UCSD-AML1 (cell line): ENCODE data around the gene ZNF827.

ENCODE experiments used
- DNase-seq: peaks from one replicate; lab custom pipeline; 2025; ENCODE audit not compliant: unreplicated experiment; lab: John Stamatoyannopoulos, UW

ZNF827 gene

GRCh38 chr4:145938618-145939440 lies at the start of gene ZNF827:
Gene ZNF827 (minus strand): TSS chr4:145938823. CDS start chr4:145938407, 416 bp downstream.
- DNase-seq: no peak

GRCh38 chr4:145984563-145984962 lies 45.9 kb upstream of the ZNF827 start:
- DNase-seq: no peak

GRCh38 chr4:145982791-145983190 lies 44.2 kb upstream of the ZNF827 start:
- no peak for DNase-seq

GRCh38 chr4:145979160-145979559 lies 40.5 kb upstream of the ZNF827 start:
- no peak for DNase-seq

- no peak for DNase-seq
Observed at GRCh38 chr4:145976680-145977079, 38.1 kb upstream of the ZNF827 start.

GRCh38 chr4:145960012-145960411 lies 21.4 kb upstream of the ZNF827 start:
- no peak for DNase-seq

GRCh38 chr4:145957302-145957701 lies 18.7 kb upstream of the ZNF827 start:
- DNase-seq: no peak

- DNase-seq: no peak
Observed at GRCh38 chr4:145956288-145956890, 17.8 kb upstream of the ZNF827 start.

GRCh38 chr4:145954924-145955339 lies 16.3 kb upstream of the ZNF827 start:
- DNase-seq: no peak

GRCh38 chr4:145951931-145952330 lies 13.3 kb upstream of the ZNF827 start:
- DNase-seq: no peak

- no peak for DNase-seq
Observed at GRCh38 chr4:145945431-145946155, 7.0 kb upstream of the ZNF827 start.

GRCh38 chr4:145944886-145945285 lies 6.3 kb upstream of the ZNF827 start:
- no peak for DNase-seq

GRCh38 chr4:145939856-145940255 lies 1.2 kb upstream of the ZNF827 start:
- no peak for DNase-seq

- no peak for DNase-seq
Observed at GRCh38 chr4:145939441-145939750, 773 bp upstream of the ZNF827 start.

- no peak for DNase-seq
Observed at GRCh38 chr4:145937971-145938611, 532 bp downstream of the ZNF827 start.

- peak; percentile 15 for DNase-seq
Observed at GRCh38 chr4:145936997-145937901, 1.4 kb downstream of the ZNF827 start.

GRCh38 chr4:145936142-145936996 lies 2.3 kb downstream of the ZNF827 start:
- DNase-seq: peak; percentile 11

- DNase-seq: no peak
Observed at GRCh38 chr4:145935253-145936141, 3.1 kb downstream of the ZNF827 start.
